ENCODE data around the gene ABHD15.

ABHD15 gene

GRCh38 chr17:29549177-29549923 is 17.5 kb downstream of the ABHD15 start:
- H3K27ac ChIP-seq: no peak overlapping the region
- no peak for DNase-seq (ENCODE audit: low read depth, low spot score)

- no peak overlapping the region for H3K27ac ChIP-seq
- DNase-seq (ENCODE audit: low read depth, low spot score): no peak
Observed at GRCh38 chr17:29546830-29547229, 20.0 kb downstream of the ABHD15 start.

GRCh38 chr17:29546085-29546484 is 20.8 kb downstream of the ABHD15 start:
- no peak overlapping the region for H3K27ac ChIP-seq
- DNase-seq (ENCODE audit: low read depth, low spot score): no peak

- DNase-seq (ENCODE audit: low read depth, low spot score): no peak
- H3K27ac ChIP-seq: no peak overlapping the region
Observed at GRCh38 chr17:29544066-29544465, 22.8 kb downstream of the ABHD15 start.

GRCh38 chr17:29533976-29534375 is 32.9 kb downstream of the ABHD15 start:
- no peak for DNase-seq (ENCODE audit: low read depth, low spot score)
- H3K27ac ChIP-seq: no peak overlapping the region

GRCh38 chr17:29526322-29526721 is 40.5 kb downstream of the ABHD15 start:
- H3K27ac ChIP-seq: no peak overlapping the region
- no peak for DNase-seq (ENCODE audit: low read depth, low spot score)

GRCh38 chr17:29524692-29525091 is 42.1 kb downstream of the ABHD15 start:
- no peak for DNase-seq (ENCODE audit: low read depth, low spot score)
- no peak overlapping the region for H3K27ac ChIP-seq

- H3K27ac ChIP-seq: no peak overlapping the region
- no peak for DNase-seq (ENCODE audit: low read depth, low spot score)
Observed at GRCh38 chr17:29518359-29518758, 48.5 kb downstream of the ABHD15 start.

GRCh38 chr17:29514792-29515191 is 52.0 kb downstream of the ABHD15 start:
- H3K27ac ChIP-seq: no peak overlapping the region
- no peak for DNase-seq (ENCODE audit: low read depth, low spot score)

GRCh38 chr17:29510953-29511352 is 55.9 kb downstream of the ABHD15 start:
- DNase-seq (ENCODE audit: low read depth, low spot score): no peak

More at GRCh38 chr17:29510953-29511352, 55.9 kb downstream of the ABHD15 start:
- H3K27ac ChIP-seq: peak overlapping the region; percentile 3
